Cardiac fibroblast (primary cell): ENCODE measurements around the gene LRP5.

ENCODE experiments used
- DNase-seq, 2 donors: peaks; one replicate each; pipeline versions ENCODE4 v3.0.0 to v3.0.0-alpha.2; 2010; ENCODE audit warnings: low read depth in 2 of 2
- H3K4me3 ChIP-seq, 2 donors: replicated peaks in 1 of 2; 1 replicate in 1 of 2; 2 replicates in 1 of 2; pipeline ENCODE4 v1.5.1; 2011; ENCODE audit warnings: low read depth in 2 of 2, low read length in 2 of 2, mild to moderate bottlenecking in 2 of 2, moderate library complexity in 1 of 2
- TF ChIP-seq, protein P1 (sequence below): IDR thresholded peaks from one replicate; pipeline ENCODE4 v1.5.1; 2011; ENCODE audit warnings: low read depth, mild to moderate bottlenecking, low read length, inconsistent platforms

LRP5 gene

DNA sequence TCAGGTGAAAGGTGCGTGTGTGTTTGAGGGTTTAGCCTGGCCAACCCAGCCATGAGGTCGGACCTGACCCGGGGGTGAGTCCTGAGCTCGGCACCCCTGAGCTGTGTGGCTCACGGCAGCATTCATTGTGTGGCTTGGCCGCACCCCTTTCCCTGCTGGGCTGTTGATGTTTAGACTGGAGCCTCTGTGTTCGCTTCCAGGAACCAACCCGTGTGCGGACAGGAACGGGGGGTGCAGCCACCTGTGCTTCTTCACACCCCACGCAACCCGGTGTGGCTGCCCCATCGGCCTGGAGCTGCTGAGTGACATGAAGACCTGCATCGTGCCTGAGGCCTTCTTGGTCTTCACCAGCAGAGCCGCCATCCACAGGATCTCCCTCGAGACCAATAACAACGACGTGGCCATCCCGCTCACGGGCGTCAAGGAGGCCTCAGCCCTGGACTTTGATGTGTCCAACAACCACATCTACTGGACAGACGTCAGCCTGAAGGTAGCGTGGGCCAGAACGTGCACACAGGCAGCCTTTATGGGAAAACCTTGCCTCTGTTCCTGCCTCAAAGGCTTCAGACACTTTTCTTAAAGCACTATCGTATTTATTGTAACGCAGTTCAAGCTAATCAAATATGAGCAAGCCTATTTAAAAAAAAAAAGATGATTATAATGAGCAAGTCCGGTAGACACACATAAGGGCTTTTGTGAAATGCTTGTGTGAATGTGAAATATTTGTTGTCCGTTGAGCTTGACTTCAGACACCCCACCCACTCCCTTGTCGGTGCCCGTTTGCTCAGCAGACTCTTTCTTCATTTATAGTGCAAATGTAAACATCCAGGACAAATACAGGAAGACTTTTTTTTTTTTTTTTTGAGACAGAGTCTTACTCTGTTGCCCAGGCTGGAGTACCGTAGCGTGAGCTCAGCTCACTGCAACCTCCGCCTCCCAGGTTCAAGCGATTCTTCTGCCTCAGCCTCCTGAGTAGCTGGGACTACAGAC, 94.2 kb downstream of the LRP5 start:
- no peak overlapping the region for H3K4me3 ChIP-seq
- DNase-seq, result no peak
- TF ChIP-seq, protein P1, sequence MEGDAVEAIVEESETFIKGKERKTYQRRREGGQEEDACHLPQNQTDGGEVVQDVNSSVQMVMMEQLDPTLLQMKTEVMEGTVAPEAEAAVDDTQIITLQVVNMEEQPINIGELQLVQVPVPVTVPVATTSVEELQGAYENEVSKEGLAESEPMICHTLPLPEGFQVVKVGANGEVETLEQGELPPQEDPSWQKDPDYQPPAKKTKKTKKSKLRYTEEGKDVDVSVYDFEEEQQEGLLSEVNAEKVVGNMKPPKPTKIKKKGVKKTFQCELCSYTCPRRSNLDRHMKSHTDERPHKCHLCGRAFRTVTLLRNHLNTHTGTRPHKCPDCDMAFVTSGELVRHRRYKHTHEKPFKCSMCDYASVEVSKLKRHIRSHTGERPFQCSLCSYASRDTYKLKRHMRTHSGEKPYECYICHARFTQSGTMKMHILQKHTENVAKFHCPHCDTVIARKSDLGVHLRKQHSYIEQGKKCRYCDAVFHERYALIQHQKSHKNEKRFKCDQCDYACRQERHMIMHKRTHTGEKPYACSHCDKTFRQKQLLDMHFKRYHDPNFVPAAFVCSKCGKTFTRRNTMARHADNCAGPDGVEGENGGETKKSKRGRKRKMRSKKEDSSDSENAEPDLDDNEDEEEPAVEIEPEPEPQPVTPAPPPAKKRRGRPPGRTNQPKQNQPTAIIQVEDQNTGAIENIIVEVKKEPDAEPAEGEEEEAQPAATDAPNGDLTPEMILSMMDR, result no peak

DNA sequence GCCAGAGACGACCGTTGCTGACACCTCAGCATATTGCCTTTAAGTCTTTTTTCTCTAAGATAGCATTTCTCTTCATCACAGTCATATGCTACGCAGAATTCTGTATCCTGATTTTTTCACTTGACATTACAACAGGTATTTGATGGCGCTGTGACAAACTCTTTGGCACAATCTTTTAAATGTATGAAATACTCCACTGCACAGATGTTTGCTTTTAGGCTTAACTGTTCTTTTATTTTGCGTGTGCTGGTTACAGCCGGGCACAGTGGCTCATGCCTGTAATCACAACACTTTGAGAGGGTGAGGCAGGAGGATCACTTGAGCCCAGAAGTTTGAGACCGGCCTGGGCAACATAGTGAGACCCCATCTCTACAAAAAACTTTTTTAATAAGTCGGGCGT, 96.1 kb downstream of the LRP5 start:
- no peak for DNase-seq
- TF ChIP-seq, protein P1, result no peak
- H3K4me3 ChIP-seq, result no peak overlapping the region

DNA sequence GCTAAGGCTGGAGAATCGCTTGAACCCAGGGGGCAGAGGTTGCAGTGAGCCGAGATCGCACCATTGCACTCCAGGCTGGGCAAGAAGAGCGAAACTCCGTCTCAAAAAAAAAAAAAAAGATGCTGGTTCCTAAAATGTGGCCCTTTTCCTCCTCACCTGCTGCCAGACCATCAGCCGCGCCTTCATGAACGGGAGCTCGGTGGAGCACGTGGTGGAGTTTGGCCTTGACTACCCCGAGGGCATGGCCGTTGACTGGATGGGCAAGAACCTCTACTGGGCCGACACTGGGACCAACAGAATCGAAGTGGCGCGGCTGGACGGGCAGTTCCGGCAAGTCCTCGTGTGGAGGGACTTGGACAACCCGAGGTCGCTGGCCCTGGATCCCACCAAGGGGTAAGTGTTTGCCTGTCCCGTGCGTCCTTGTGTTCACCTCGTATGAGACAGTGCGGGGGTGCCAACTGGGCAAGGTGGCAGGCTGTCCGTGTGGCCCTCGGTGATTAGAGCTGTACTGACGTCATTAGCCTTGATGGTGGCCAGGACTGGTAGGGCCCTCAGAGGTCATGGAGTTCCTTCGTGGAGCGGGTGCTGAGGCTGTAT, 97.5 kb downstream of the LRP5 start:
- no peak for DNase-seq
- TF ChIP-seq, protein P1, result no peak
- H3K4me3 ChIP-seq, result no peak overlapping the region

- TF ChIP-seq, protein P1, result no peak
- H3K4me3 ChIP-seq, result no peak overlapping the region
- DNase-seq, result no peak
Observed at GRCh38 chr11:68411501-68411991, 99.2 kb downstream of the LRP5 start.

- no peak overlapping the region for H3K4me3 ChIP-seq
- DNase-seq, result peak; percentile 13 to 77
- TF ChIP-seq, protein P1, result no peak
Observed at GRCh38 chr11:68412593-68413475, 100.4 kb downstream of the LRP5 start.

DNA sequence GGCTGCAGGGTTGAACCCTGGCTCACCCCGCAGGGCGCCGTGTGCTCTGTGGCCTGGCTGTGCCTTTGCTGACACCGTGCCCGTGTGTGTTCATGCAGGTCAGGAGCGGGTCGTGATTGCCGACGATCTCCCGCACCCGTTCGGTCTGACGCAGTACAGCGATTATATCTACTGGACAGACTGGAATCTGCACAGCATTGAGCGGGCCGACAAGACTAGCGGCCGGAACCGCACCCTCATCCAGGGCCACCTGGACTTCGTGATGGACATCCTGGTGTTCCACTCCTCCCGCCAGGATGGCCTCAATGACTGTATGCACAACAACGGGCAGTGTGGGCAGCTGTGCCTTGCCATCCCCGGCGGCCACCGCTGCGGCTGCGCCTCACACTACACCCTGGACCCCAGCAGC, 101.2 kb downstream of the LRP5 start:
- H3K4me3 ChIP-seq, result no peak overlapping the region
- DNase-seq, result no peak
- TF ChIP-seq, protein P1, result no peak
